GM23338 (cell line): ENCODE data around the gene SYNRG. TPM values are rescaled to one million over a fixed set of nuclear protein-coding genes. Genes with fewer than 3 reads are reported as not detected.

Experiments used
- ATAC-seq: fragments of 200-7000 bp; cut with Tn5 transposase; 3 replicates; pipeline ENCODE4 v1.9.1; 2020
- DNase-seq: peaks from one replicate; pipeline ENCODE4 v3.0.0-alpha.2; 2015; ENCODE audit warnings: low spot score
- H2AFZ ChIP-seq: fragments of 200-600 bp; sonication (generic); 2 replicates; pipeline ENCODE4 v1.8.0; 2016; ENCODE audit warnings: antibody characterized with exemption, mild to moderate bottlenecking, moderate library complexity
- H3F3A ChIP-seq: fragments of 200-600 bp; sonication (generic); replicated peaks from 2 replicates; pipeline ENCODE4 v1.8.0; 2017; ENCODE audit warnings: antibody characterized with exemption, mixed run types, low read depth
- H3K27ac ChIP-seq: fragments of 200-600 bp; sonication (generic); 2 replicates; pipeline ENCODE4 v1.6.1; 2016; ENCODE audit warnings: low read depth
- H3K27me3 ChIP-seq: fragments of 200-600 bp; sonication (generic); 2 replicates; pipeline ENCODE4 v1.8.0; 2016; ENCODE audit warnings: mild to moderate bottlenecking, mixed run types, moderate library complexity; ENCODE audit not compliant: insufficient read depth
- H3K36me3 ChIP-seq: fragments of 200-600 bp; sonication (generic); 2 replicates; pipeline ENCODE4 v1.8.0; 2016; ENCODE audit warnings: mild to moderate bottlenecking; ENCODE audit not compliant: insufficient read depth
- H3K4me1 ChIP-seq: fragments of 200-600 bp; sonication (generic); 2 replicates; pipeline ENCODE4 v1.8.0; 2016; ENCODE audit warnings: mild to moderate bottlenecking, moderate library complexity; ENCODE audit not compliant: insufficient read depth
- H3K4me2 ChIP-seq: fragments of 200-600 bp; sonication (generic); 2 replicates; pipeline ENCODE4 v1.7.1; 2017; ENCODE audit warnings: mixed run types
- H3K4me3 ChIP-seq: fragments of 200-600 bp; sonication (generic); 2 replicates; pipeline ENCODE4 v1.6.1; 2016; ENCODE audit warnings: mixed run types
- H3K79me2 ChIP-seq: fragments of 200-600 bp; sonication (generic); replicated peaks from 2 replicates; pipeline ENCODE4 v1.8.0; 2017; ENCODE audit warnings: mild to moderate bottlenecking; ENCODE audit not compliant: insufficient read depth
- H3K9me2 ChIP-seq: fragments of 200-600 bp; sonication (generic); 2 replicates; pipeline ENCODE4 v1.8.0; 2017; ENCODE audit not compliant: insufficient read depth
- H4K20me1 ChIP-seq: fragments of 200-600 bp; sonication (generic); replicated peaks from 2 replicates; pipeline ENCODE4 v1.8.0; 2017; ENCODE audit warnings: mild to moderate bottlenecking; ENCODE audit not compliant: insufficient read depth
- H3K27ac Mint-ChIP-seq: 2 replicates; pipeline ENCODE4 v1.8.0; 2020; ENCODE audit warnings: inconsistent platforms, mild to moderate bottlenecking, moderate library complexity, mixed read lengths
- H3K27me3 Mint-ChIP-seq: 3 replicates; pipeline ENCODE4 v1.8.0; 2022; ENCODE audit warnings: low read depth, mild to moderate bottlenecking, moderate library complexity, mixed read lengths, inconsistent platforms; ENCODE audit not compliant: insufficient read depth, poor library complexity
- H3K36me3 Mint-ChIP-seq: 3 replicates; pipeline ENCODE4 v1.8.0; 2021; ENCODE audit warnings: low read depth, mild to moderate bottlenecking, inconsistent platforms, moderate library complexity, mixed read lengths
- H3K4me1 Mint-ChIP-seq: 3 replicates; pipeline ENCODE4 v1.8.0; 2020; ENCODE audit warnings: mild to moderate bottlenecking, inconsistent platforms, mixed read lengths
- H3K4me3 Mint-ChIP-seq: 3 replicates; pipeline ENCODE4 v1.8.0; 2021; ENCODE audit warnings: moderate library complexity, mild to moderate bottlenecking, inconsistent platforms, mixed read lengths
- H3K9me3 Mint-ChIP-seq: 3 replicates; pipeline ENCODE4 v1.8.0; 2020; ENCODE audit warnings: moderate library complexity, mild to moderate bottlenecking, inconsistent platforms, mixed read lengths
- CREB1 ChIP-seq: fragments of 250-450 bp; sonication (Bioruptor Pico); IDR thresholded peaks from 2 replicates; pipeline ENCODE4 v1.5.0; 2020; ENCODE audit warnings: low read depth, mild to moderate bottlenecking, moderate library complexity
- CTCF ChIP-seq, 2 experiments: fragments of 200-600 bp in 1 of 2; sonication (generic) in 1 of 2; conservative IDR thresholded peaks; 2 replicates each; pipeline versions ENCODE4 v1.5.1 to v1.6.1; 2016 to 2017; ENCODE audit warnings: antibody characterized with exemption in 2 of 2, low read depth in 2 of 2, mild to moderate bottlenecking in 2 of 2, moderate library complexity in 1 of 2
- ETS1 ChIP-seq: IDR thresholded peaks from 2 replicates; pipeline ENCODE4 v1.6.1; 2016; ENCODE audit warnings: antibody characterized with exemption
- EZH2 ChIP-seq: fragments of 200-600 bp; sonication (generic); IDR thresholded peaks from one replicate; pipeline ENCODE4 v1.8.0; 2017; ENCODE audit warnings: antibody characterized with exemption, mild to moderate bottlenecking, low read depth; ENCODE audit not compliant: unreplicated experiment
- EZH2phosphoT487 ChIP-seq: fragments of 200-600 bp; sonication (generic); IDR thresholded peaks from one replicate; pipeline ENCODE4 v1.8.1; 2018; ENCODE audit warnings: antibody characterized with exemption; ENCODE audit not compliant: unreplicated experiment
- JUNB ChIP-seq: IDR thresholded peaks from one replicate; pipeline ENCODE4 v1.6.1; 2016; ENCODE audit warnings: antibody characterized with exemption; ENCODE audit not compliant: unreplicated experiment
- NANOG ChIP-seq: IDR thresholded peaks from 2 replicates; pipeline ENCODE4 v1.6.1; 2016; ENCODE audit warnings: antibody characterized with exemption, borderline replicate concordance
- POLR2AphosphoS5 ChIP-seq: IDR thresholded peaks from 2 replicates; pipeline ENCODE4 v1.6.1; 2016; ENCODE audit warnings: antibody characterized with exemption, low read depth
- REST ChIP-seq: IDR thresholded peaks from one replicate; pipeline ENCODE4 v1.6.1; 2018; ENCODE audit warnings: antibody characterized with exemption; ENCODE audit not compliant: unreplicated experiment
- ZNF462 ChIP-seq: fragments of 250-450 bp; sonication (Bioruptor Pico); IDR thresholded peaks from 2 replicates; pipeline ENCODE4 v1.5.0; 2020; ENCODE audit warnings: mild to moderate bottlenecking, moderate library complexity
- polyA plus RNA-seq: library from polyadenylated mRNA; unstranded; fragments of >200 nt; fragmentation: Nextera tagmentation; extraction: Ambion mirVana; gene quantifications from 2 replicates; pipeline ENCODE4 v1.2.1, GENCODE V29; 2016
- total RNA-seq: library from RNA; depleted of rRNA; stranded (reverse); fragments of >200 nt; shearing (Covaris generic); gene quantifications from 2 replicates; pipeline ENCODE4 v1.2.3, GENCODE V29; 2014

The SYNRG gene
- total and polyA plus RNA-seq, 2 experiments from 2014 or later = 18.6 to 22.6 TPM

GRCh38 chr17:37576281-37576680, 32.9 kb downstream of the SYNRG start:
- H4K20me1 ChIP-seq = no peaks in the 10 kb centered on the region
- H2AFZ ChIP-seq = no peak overlapping the region
- H3K36me3 ChIP-seq = peaks cover 5% of the 10 kb centered on the region; the same call in 1 of the 2 replicates
- no peak overlapping the region for H3K27ac Mint-ChIP-seq
- no peak overlapping the region for H3K4me2 ChIP-seq
- peaks cover 27% of the 10 kb centered on the region for H3K36me3 Mint-ChIP-seq
- no peak overlapping the region for H3K4me3 Mint-ChIP-seq
- no peak for ATAC-seq
- H3F3A ChIP-seq = no peaks in the 10 kb centered on the region
- no peaks in the 10 kb centered on the region for H3K27me3 ChIP-seq
- no peaks in the 10 kb centered on the region for H3K4me1 Mint-ChIP-seq
- no peaks in the 10 kb centered on the region for H3K4me1 ChIP-seq
- H3K27ac ChIP-seq = no peak overlapping the region
- H3K9me3 Mint-ChIP-seq = no peaks in the 10 kb centered on the region
- no peaks in the 10 kb centered on the region for H3K9me2 ChIP-seq
- H3K27me3 Mint-ChIP-seq = peaks cover 1% of the 10 kb centered on the region
- no peaks in the 10 kb centered on the region for H3K79me2 ChIP-seq
- no peak for DNase-seq
- no peak overlapping the region for H3K4me3 ChIP-seq
- TF ChIP-seq REST (no peak), EZH2phosphoT487 (no peak), POLR2AphosphoS5 (no peak), CREB1 (no peak), JUNB (no peak), CTCF (conservative IDR thresholded peaks at IDR 0.05; ENCODE audit: low read depth in 2 of 2) (no peak), NANOG (no peak)

- ATAC-seq (no peak), DNase-seq (no peak)
- Histone ChIP-seq H3K4me2 (no peak overlapping the region), H3F3A (no peaks in the 10 kb centered on the region), H3K4me3 (no peak overlapping the region), H3K27ac (no peak overlapping the region), H3K4me1 (no peaks in the 10 kb centered on the region), H2AFZ (no peak overlapping the region), H3K36me3 (peaks cover 5% of the 10 kb centered on the region; the same call in 1 of the 2 replicates), H3K27me3 (no peaks in the 10 kb centered on the region), H3K79me2 (no peaks in the 10 kb centered on the region), H4K20me1 (no peaks in the 10 kb centered on the region), H3K9me2 (no peaks in the 10 kb centered on the region)
- Mint-ChIP-seq H3K27ac (no peak overlapping the region), H3K4me3 (no peak overlapping the region), H3K27me3 (peaks cover 1% of the 10 kb centered on the region), H3K4me1 (no peaks in the 10 kb centered on the region), H3K36me3 (peaks cover 31% of the 10 kb centered on the region), H3K9me3 (no peaks in the 10 kb centered on the region)
- TF ChIP-seq EZH2 = no peak
- no peak for TF ChIP-seq ETS1
- no peak for TF ChIP-seq ZNF462
- no peak for TF ChIP-seq POLR2AphosphoS5
- TF ChIP-seq CREB1 = no peak
These were observed 34.8 kb downstream of the SYNRG start for GRCh38 chr17:37574427-37574826.
